Common myeloid progenitor, CD34-positive (primary cell): ENCODE data around the gene NDC80.
"Not testable (repeated sequence)": the region's sequence is repeated elsewhere in the genome, so short reads cannot be mapped to it uniquely, and the experiment has no call there.

Source experiments
- CTCF ChIA-PET: fragments of 350-600 bp; sonication (Branson Sonifier 250); formaldehyde crosslinking; loops from one replicate; lab custom pipeline; 2021; ENCODE audit warnings: antibody characterized with exemption; lab: Charles Lee
- POLR2A ChIA-PET: fragments of 350-600 bp; sonication (Branson Sonifier 250); formaldehyde crosslinking; loops from one replicate; lab custom pipeline; 2021; ENCODE audit warnings: antibody characterized with exemption; lab: Charles Lee
- DNase-seq, 3 donors: peaks; one replicate each; pipeline versions ENCODE4 v3.0.0 to v3.0.0-alpha.2; 2013
- H3K27ac ChIP-seq, 2 experiments: 1 replicate in 1 of 2; 2 replicates in 1 of 2; pipeline ENCODE4 v1.7.0; 2013; ENCODE audit warnings: inconsistent platforms in 2 of 2, low read length in 2 of 2, mild to moderate bottlenecking in 2 of 2, low read depth in 1 of 2, moderate library complexity in 1 of 2; ENCODE audit not compliant: severe bottlenecking in 2 of 2, insufficient read depth in 1 of 2, poor library complexity in 1 of 2
- H3K27me3 ChIP-seq, 5 experiments: replicated peaks in 2 of 5; 1 replicate in 3 of 5; 2 replicates in 2 of 5; pipeline versions ENCODE4 v1.6.1 to v1.7.0; 2013; ENCODE audit warnings: low read length in 4 of 5, mild to moderate bottlenecking in 2 of 5, moderate library complexity in 2 of 5, inconsistent platforms in 1 of 5; ENCODE audit not compliant: insufficient read depth in 5 of 5, control insufficient read depth in 4 of 5
- H3K36me3 ChIP-seq, 4 experiments: 1 replicate in 2 of 4; 2 replicates in 2 of 4; pipeline versions ENCODE4 v1.6.1 to v1.7.0; 2013; ENCODE audit warnings: low read length in 3 of 4, control low read depth in 1 of 4, mild to moderate bottlenecking in 1 of 4; ENCODE audit not compliant: control insufficient read depth in 4 of 4, insufficient read depth in 4 of 4
- H3K4me1 ChIP-seq, 4 experiments: 1 replicate in 3 of 4; 2 replicates in 1 of 4; pipeline versions ENCODE4 v1.6.1 to v1.7.1; 2013; ENCODE audit warnings: low read length in 3 of 4, mild to moderate bottlenecking in 3 of 4, control low read depth in 1 of 4, inconsistent platforms in 1 of 4, moderate library complexity in 1 of 4; ENCODE audit not compliant: control insufficient read depth in 4 of 4, insufficient read depth in 4 of 4; ENCODE audit errors: control extremely low read depth in 1 of 4
- H3K4me3 ChIP-seq, 7 experiments: 1 replicate in 4 of 7; 2 replicates in 3 of 7; pipeline versions ENCODE4 v1.5.1 to v1.7.0; 2013; ENCODE audit warnings: mild to moderate bottlenecking in 7 of 7, low read length in 6 of 7, moderate library complexity in 6 of 7, inconsistent platforms in 2 of 7, low read depth in 2 of 7, control low read depth in 1 of 7; ENCODE audit not compliant: insufficient read depth in 4 of 7, control insufficient read depth in 1 of 7; ENCODE audit errors: extremely low read depth in 1 of 7
- H3K9me3 ChIP-seq, 5 experiments: 1 replicate in 4 of 5; 2 replicates in 1 of 5; pipeline versions ENCODE4 v1.6.1 to v1.7.1; 2013; ENCODE audit warnings: low read length in 4 of 5, mild to moderate bottlenecking in 2 of 5, inconsistent platforms in 1 of 5, low read depth in 1 of 5, moderate library complexity in 1 of 5; ENCODE audit not compliant: control insufficient read depth in 4 of 5, insufficient read depth in 2 of 5; ENCODE audit errors: control extremely low read depth in 1 of 5
- WGBS: methylation state at CpG from one replicate; pipeline ENCODE4 v1.1.5; 2013; ENCODE audit not compliant: insufficient coverage; 5-methylcytosine and 5-hydroxymethylcytosine counted together

The NDC80 gene

DNA sequence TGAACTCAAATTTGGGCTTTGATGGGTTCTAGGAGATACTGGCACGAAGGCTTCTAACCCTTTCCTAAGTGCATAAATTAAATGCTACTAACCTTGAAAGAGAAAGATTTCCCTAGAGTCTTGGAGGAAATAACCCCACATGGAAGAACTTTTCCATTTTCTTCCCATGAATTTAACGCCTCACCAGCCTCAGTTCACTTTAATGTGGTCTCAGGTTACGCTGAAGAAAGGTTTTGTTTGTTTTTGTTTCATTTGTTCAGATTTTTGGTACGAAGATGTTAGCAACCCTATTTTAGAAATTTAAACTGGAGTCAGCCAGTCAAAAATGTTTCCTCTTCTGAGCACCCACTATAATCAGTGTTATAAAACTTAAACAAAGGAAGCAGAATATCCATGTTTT is 30.8 kb upstream of the NDC80 start:
- CTCF ChIA-PET, result interaction anchor here (1.0 to 1.9 kb wide), 3 partner anchors 436 to 1676 kb away, joined by 3 to 11 read pairs (median 5); no protein-coding TSS in a partner anchor
- no peak for DNase-seq
- 100% methylated on average over 1 of the region's 4 CpGs for WGBS
- H3K4me3 ChIP-seq, result no peak overlapping the region
- H3K4me1 ChIP-seq, result no peaks in the 10 kb centered on the region
- peaks cover 0 to 2% (median under 1%) of the 10 kb centered on the region in 4 experiments for H3K36me3 ChIP-seq
- POLR2A ChIA-PET, result no interaction called here
- no peak overlapping the region for H3K27ac ChIP-seq
- H3K27me3 ChIP-seq, result no peaks in the 10 kb centered on the region
- H3K9me3 ChIP-seq, result no peaks in the 10 kb centered on the region

DNA sequence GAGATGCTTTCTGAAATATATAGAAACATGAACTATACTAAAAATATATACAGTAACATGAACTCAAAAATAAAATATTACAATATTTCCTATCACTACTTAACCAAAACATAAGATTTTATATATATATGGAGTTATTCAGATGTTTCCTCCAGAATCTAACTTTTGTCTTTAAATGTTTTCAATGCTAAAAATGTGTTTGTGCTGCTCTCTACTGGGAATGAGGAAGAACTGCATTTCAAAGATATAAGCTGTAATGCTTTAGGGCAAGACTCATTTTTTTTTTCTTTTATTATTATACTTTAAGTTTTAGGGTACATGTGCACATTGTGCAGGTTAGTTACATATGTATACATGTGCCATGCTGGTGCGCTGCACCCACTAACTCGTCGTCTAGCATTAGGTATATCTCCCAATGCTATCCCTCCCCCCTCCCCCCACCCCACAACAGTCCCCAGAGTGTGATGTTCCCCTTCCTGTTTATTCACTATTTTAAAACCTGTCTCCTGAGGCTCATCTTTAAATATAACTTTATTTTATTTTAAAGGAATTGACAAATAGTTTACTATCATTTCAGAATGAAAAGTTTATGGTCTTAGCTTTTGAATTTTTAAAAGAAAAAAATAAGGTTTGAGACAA is 29.3 kb upstream of the NDC80 start:
- DNase-seq, result peak; percentile 29 to 60 (median 56)
- POLR2A ChIA-PET, result interaction anchor here (0.7 kb wide), 1 partner anchor 48 kb away, joined by 4 read pairs; no protein-coding TSS in a partner anchor
- H3K9me3 ChIP-seq, H3K27me3 ChIP-seq, H3K4me1 ChIP-seq, H3K27ac ChIP-seq, H3K4me3 ChIP-seq, H3K36me3 ChIP-seq: not testable (repeated sequence)
- WGBS, result no CpG with 5 or more reads among the region's 3 CpGs
- CTCF ChIA-PET, result interaction anchor here (0.7 to 2.4 kb wide), 10 partner anchors 15 to 1678 kb away, joined by 3 to 11 read pairs (median 4); no protein-coding TSS in a partner anchor

DNA sequence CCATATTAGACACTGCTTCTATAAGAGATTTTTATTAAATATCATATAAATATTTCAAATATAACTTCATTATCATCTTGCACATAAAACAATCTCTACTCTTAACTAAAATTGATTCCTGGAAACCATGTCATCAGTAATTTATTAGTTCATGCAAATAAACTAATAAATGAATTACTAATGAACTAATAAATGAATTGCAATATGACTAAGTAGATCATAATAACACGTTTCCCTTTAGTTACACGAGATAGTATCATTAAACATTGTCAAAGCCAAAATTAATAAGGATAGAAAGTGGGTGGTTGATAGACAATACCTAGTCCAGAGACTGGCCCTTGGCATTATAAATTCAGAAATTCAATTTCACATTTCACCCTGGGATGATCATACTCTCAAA is 26.2 kb upstream of the NDC80 start:
- peaks cover 0 to 5% (median under 1%) of the 10 kb centered on the region in 4 experiments for H3K36me3 ChIP-seq
- ChIA-PET CTCF (no interaction called here), POLR2A (no interaction called here)
- H3K4me3 ChIP-seq, result no peak overlapping the region
- no peak overlapping the region for H3K27ac ChIP-seq
- H3K4me1 ChIP-seq, result no peaks in the 10 kb centered on the region
- H3K9me3 ChIP-seq, result no peaks in the 10 kb centered on the region
- no peaks in the 10 kb centered on the region for H3K27me3 ChIP-seq
- no CpG with 5 or more reads among the region's 2 CpGs for WGBS
- no peak for DNase-seq

DNA sequence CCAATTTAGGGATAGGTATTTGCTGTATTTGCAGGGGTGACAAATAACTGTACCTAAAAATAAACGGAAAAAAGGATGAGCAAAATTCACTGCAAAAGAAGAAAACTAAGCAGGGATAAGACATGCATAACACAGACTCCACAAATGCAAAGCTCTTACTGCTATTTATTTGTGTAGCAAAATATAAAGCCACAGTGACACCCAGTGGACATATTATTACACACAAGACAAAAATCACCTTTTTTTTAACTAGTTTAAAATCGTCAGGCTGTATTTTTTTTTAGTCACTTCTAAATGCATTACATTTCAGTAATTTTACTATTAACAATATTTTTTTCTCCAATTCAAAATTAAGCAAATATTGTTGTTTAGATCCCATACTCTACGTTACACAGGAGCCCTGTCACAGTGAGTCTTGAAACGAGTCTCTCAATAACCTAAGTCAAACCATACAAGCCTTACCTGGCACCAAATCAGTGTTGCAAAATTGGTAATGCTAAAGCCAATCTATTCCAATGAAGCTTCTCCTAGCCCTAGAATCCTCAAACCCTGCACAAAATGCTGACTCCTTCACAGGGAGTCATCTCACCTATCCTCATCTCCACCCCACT is 23.8 kb upstream of the NDC80 start:
- no peak overlapping the region for H3K4me3 ChIP-seq
- CTCF ChIA-PET, result interaction anchor here (0.6 to 2.8 kb wide), 12 partner anchors 9 to 1686 kb away, joined by 3 to 9 read pairs (median 4); no protein-coding TSS in a partner anchor
- DNase-seq, result peak; percentile 46 to 78 (median 73)
- 100% methylated on average over 2 of the region's 4 CpGs for WGBS
- H3K27me3 ChIP-seq, result no peaks in the 10 kb centered on the region
- H3K27ac ChIP-seq, result no peak overlapping the region
- H3K9me3 ChIP-seq, result no peaks in the 10 kb centered on the region
- H3K4me1 ChIP-seq, result no peaks in the 10 kb centered on the region
- POLR2A ChIA-PET, result no interaction called here
- H3K36me3 ChIP-seq, result peaks cover 0 to 5% (median under 1%) of the 10 kb centered on the region in 4 experiments

DNA sequence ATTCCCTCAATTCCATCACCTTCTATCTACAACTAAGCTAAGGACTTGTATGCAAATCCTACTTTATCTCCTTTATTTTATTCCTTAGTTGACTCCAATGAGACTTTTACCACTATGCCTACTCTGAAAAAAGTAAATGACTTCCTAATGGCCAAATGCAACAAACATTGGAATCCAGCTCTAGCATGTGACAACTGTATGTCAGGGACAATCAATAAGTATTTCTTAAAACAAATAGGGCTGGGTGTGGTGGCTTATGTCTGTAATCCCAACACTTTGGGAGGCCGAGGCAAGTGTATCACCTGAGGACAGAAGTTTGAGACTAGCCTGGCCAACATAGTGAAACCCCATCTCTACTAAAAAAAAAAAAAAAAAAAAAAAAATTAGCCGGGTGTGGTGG is 21.9 kb upstream of the NDC80 start:
- no CpG with 5 or more reads among the region's 2 CpGs for WGBS
- no peak overlapping the region for H3K4me3 ChIP-seq
- no peaks in the 10 kb centered on the region for H3K4me1 ChIP-seq
- no peak overlapping the region for H3K27ac ChIP-seq
- ChIA-PET CTCF (interaction anchor here (1.8 kb wide), 1 partner anchor 1685 kb away, joined by 3 read pairs; no protein-coding TSS in a partner anchor), POLR2A (interaction anchor here (0.7 kb wide), 1 partner anchor 1653 kb away, joined by 4 read pairs; no protein-coding TSS in a partner anchor)
- peaks cover 0 to 8% (median under 1%) of the 10 kb centered on the region in 4 experiments for H3K36me3 ChIP-seq
- no peak for DNase-seq
- H3K27me3 ChIP-seq, result no peaks in the 10 kb centered on the region
- H3K9me3 ChIP-seq, result no peaks in the 10 kb centered on the region

DNA sequence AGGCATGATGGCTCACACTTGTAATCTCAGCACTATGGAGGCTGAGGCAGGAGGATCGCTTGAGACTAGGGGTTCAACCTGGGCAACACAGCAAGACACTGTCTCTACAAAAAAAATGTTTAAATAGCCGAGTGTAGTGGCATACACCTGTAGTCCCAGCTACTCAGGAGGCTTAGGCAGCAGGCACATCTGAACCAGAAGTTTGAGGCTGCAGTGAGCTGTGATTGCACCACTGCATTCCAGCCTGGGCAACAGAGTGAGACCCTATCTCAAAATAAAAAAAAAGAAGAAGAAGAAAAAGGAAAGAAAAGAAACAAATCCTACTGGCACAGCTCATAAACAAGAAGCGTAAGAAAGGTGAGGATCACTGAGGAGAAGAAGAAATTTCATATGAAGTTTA is 19.9 kb upstream of the NDC80 start:
- no peak overlapping the region for H3K27ac ChIP-seq
- DNase-seq, result no peak
- no peaks in the 10 kb centered on the region for H3K9me3 ChIP-seq
- ChIA-PET CTCF (no interaction called here), POLR2A (no interaction called here)
- WGBS, result 100% methylated on average over 3 of the region's 3 CpGs
- no peak overlapping the region for H3K4me3 ChIP-seq
- H3K4me1 ChIP-seq, result no peaks in the 10 kb centered on the region
- peaks cover 0 to 8% (median 0%) of the 10 kb centered on the region in 4 experiments for H3K36me3 ChIP-seq
- no peaks in the 10 kb centered on the region for H3K27me3 ChIP-seq

DNA sequence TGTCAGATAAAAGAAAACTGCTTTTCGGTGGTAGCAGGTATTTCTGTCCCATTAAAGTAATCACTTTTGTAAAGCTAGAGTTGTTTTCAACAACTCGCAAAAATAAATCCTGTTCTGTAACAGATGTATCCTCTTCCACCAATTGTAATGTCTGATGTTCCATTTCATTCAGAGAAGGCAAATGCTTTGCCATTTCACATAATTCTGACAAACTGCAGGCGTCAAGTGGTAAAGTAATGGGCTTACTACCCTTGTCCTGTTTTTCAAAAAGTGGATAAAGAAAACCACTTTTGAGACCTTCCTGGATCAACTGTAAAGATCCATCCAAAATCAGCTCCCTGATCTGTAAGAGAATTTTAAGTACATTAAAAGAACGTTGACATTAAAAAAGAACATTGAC is 16.7 kb upstream of the NDC80 start:
- Histone ChIP-seq H3K4me1 (no peaks in the 10 kb centered on the region), H3K27me3 (no peaks in the 10 kb centered on the region), H3K4me3 (no peak overlapping the region), H3K36me3 (peaks cover 0 to 8% (median under 1%) of the 10 kb centered on the region in 4 experiments), H3K27ac (no peak overlapping the region), H3K9me3 (no peaks in the 10 kb centered on the region)
- WGBS, result 100% methylated on average over 2 of the region's 4 CpGs
- ChIA-PET POLR2A (no interaction called here), CTCF (interaction anchor here (0.8 to 2.7 kb wide), 2 partner anchors 8 to 1842 kb away, joined by 3 to 9 read pairs; partner anchors contain the start of gene ENOSF1)
- DNase-seq, result no peak
